GM18517 (cell line): ENCODE measurements around the gene RPL29.

ENCODE experiments used
- ATAC-seq: cut with Tn5 transposase; IDR thresholded peaks from one replicate; pipeline ENCODE4 v1.9.1; 2021; ENCODE audit warnings: mild to moderate bottlenecking, moderate library complexity; ENCODE audit not compliant: unreplicated experiment

RPL29 gene

DNA sequence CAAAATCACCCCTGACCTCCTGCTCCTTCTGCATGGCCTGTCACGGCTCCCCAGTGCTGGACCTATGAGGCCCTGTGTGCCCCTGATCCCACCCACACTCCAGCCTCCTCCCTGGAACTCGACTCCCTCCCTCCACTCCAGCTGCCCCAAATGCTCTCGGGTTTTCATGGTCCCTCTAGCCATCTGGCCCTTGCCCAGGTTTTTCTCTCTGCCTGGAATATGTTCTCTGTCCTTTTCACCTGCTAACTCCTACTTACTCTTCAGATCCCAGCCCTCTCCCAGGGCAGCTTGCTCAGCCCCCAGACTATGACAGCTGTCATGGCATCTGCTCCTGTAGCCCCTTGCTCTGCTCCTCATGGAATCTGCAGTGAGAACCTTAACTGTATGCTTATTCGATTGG lies 30.3 kb upstream of the RPL29 start:
- ATAC-seq, result no peak

DNA sequence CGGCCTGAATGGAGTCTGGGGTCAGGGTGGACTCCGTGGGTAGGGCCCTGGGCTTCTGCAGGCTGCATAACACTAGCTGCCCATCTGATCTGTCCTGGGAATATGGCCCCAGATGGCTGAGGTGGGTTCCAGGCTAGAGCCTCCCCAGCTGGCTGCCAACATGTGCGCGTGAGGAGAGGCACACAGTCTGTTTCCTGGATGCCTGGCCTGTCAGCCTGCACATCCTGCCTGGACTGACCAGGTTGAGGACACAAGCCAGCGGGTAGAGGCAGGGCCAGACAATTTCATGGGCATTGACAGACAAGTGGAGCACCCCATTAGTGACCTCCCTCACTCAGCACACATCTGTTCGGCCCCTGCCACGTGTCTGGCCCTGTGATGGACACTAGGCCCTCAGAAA lies 29.8 kb upstream of the RPL29 start:
- no peak for ATAC-seq

- no peak for ATAC-seq
Observed at GRCh38 chr3:52024765-52025452, 29.2 kb upstream of the RPL29 start.

GRCh38 chr3:52023860-52024764 lies 28.4 kb upstream of the RPL29 start:
- no peak for ATAC-seq

DNA sequence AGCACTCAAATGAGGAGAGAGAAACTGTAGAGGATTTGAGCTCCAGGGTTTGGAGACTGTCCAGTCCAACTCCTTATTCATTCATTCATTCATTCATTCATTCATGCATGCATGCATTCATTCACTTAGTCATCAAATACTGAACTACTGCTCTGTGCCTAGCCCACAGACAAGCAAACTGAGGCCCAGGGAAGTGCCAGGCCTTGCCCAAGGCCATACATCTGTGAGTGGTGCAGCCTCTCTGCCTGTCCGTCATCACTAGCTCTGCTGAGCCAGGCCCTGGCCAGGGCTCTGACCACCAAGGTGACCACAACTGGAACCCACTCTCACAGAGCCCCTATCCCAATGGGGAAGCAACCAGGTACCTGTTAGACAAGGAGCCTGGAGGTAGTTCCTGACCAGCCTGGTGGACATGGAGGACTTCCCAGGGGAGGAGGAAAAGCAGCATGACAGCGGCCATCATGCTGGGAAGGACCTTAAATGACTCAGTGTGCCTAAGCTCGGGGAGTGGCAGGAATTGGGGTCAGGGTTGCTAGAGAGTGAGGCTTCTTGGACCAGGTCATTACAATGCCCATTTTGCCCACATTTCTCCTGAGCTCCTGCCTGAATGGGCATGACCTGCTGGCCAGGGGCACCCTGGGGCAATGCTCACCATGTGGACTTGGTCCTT lies 27.5 kb upstream of the RPL29 start:
- ATAC-seq, result no peak

DNA sequence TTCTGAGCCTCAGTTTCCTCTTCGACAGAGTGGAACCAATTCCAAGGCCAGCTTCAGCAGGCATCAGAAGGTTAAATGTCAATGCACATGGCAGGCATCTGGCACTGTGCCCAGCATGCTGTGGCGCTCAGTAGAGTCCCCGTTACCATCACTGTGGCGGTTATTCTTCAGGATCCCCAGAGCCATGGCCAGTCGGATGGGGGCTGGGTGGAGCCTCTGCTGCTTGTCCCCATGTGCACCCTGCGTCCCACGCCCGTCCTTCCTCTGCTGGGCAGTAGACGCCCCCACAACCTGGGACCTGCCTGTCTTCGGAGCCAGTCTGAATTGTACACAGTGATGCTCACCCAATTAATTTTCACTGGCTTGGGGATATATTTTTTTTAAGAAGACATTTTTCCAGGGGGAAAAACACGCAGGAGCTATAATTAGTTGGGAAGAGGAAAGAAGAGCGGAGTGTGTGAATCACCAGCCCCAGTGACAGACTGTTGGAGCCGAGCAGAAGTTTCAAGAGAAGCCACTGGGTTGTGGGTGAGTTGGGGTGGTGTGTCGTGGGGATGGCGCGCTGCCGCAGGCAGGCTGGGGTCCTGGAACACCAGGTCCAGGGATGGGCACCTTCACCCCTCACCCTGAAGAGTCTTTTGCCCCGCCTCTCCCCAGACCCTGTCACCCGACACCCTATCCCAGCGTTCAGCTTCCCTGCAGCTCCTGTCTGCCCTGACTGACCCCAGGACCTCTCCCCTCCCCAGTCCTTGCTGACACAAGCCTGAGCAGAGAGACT lies 26.8 kb upstream of the RPL29 start:
- no peak for ATAC-seq

DNA sequence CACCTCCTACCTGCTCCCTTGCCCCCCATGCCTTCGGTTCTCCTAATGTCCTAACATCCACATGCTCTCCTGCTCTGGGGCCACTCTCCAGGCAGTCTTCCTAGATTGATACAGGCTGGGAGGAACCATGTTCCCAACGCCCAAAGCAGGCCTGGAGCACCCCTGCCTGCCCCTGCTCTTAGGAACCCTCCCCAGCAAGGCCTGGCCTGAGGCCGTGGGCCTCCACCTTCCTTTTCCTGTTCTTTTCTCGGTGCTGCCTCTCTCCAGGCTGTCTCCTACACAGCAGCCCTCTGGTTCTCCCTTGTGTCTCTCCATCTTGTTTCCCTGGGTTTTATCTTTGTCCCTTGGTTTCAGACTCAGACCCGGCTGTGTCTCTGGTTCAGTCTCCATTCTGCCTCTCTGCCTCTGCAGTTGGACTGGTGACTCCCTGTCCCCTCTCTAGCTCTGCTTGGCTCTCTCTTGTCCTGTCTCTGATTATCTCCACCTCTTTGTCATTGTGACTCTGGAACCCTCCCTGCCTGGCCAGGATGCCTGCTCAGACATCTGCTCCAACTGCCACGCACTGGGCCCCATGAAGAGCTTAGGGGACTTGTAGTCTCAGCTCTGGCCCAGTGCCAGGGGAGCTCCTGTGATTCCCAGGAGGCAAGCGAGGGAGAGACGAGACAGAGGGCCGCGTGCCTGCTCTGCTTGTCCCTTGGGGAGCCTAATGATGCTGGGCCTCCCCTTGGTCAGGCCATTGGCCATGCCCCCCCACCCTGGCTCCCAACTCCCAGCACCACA lies 26.0 kb upstream of the RPL29 start:
- ATAC-seq, result no peak

GRCh38 chr3:52020796-52021195 lies 25.1 kb upstream of the RPL29 start:
- no peak for ATAC-seq

GRCh38 chr3:52019352-52020080 lies 23.8 kb upstream of the RPL29 start:
- no peak for ATAC-seq

- ATAC-seq, result no peak
Observed at GRCh38 chr3:52018319-52019000, 22.8 kb upstream of the RPL29 start.

- ATAC-seq, result no peak
Observed at GRCh38 chr3:52017586-52017985, 21.9 kb upstream of the RPL29 start.

GRCh38 chr3:52015438-52016228 lies 19.9 kb upstream of the RPL29 start:
- ATAC-seq, result no peak

- no peak for ATAC-seq
Observed at GRCh38 chr3:52014613-52015012, 18.9 kb upstream of the RPL29 start.

- ATAC-seq, result no peak
Observed at GRCh38 chr3:52013802-52014598, 18.3 kb upstream of the RPL29 start.

DNA sequence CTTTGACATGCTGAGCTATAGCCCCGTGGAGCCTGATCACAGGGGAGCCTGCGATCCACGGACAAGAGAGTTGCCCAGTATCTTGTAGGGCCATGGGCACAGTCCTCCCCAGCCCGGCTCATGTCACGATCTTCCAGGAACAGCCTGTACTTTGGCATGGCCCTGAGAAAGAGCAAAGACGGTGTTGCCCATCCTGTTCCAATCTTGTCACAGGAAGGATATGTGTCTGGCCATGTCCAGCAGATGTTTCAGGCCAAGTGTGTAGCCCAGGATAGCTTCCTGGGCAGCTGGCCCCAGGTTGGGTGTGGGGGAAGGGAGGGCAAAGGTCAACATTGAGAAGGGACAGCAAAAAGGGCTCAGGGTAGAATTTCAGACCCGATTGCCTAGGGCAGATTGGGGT lies 17.0 kb upstream of the RPL29 start:
- ATAC-seq, result no peak

GRCh38 chr3:52010431-52010830 lies 14.7 kb upstream of the RPL29 start:
- no peak for ATAC-seq

DNA sequence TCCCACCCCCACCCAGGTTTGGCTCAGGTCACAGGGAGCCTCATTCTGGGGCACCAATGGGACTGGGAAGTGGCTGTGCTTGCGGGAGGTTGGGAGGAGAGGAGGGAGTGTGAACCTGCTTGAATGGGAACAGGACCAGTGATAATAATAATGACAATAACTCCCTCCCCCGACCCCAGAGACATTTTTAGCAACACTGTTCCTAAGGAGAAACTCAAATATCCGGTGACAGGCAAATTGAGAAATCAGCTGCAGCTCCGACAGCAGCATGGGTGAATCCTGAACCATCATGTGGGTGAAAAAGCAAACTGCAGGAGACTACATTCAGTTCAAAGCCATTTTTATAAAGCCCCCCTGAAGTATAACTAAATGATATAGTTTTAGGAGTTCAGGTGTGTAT lies 11.6 kb upstream of the RPL29 start:
- no peak for ATAC-seq

DNA sequence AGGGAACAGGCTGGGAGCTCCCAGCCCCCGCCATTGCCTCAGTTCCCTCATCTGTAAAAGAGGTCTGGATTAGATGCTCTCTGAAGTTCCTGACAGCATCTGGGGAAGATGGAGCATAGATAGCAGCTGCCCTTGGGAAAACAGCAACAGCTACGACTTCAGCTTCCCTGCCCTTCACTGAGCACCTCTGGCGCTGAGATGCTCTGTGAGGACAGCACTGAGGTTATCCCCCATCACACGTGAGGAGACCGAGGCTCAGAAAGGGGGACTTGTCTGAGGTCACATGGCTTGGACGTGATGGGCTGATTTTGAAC lies 11.1 kb upstream of the RPL29 start:
- ATAC-seq, result no peak
